ENCODE results near the gene POLK. TPM values are rescaled to one million over a fixed set of nuclear protein-coding genes. Genes with fewer than 3 reads are reported as not detected.

The POLK gene
- total RNA-seq, 2 donors from 2014 or later, result 11.3 to 14.8 TPM

DNA sequence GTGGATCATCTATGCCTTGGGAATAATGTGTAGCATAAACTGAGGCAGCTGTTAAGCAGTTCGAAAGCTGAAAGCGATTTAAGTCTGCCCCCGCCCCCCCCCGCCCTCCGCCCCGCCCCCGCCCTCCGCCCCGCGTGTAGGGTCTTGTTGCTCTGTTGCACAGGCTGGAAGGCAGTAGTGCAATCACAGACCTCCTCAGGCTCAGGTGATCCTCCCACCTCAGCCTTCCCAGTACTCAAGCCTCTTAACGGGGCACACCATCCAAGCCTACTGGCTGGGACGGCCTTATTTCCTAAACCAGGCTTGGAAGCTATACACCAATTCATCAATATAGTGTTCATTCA, 100.5 kb downstream of the POLK start:
- H3K27me3 Mint-ChIP-seq (ENCODE audit: insufficient read depth), result peaks cover 11% of the 10 kb centered on the region
- H3K36me3 Mint-ChIP-seq (ENCODE audit: low read depth), result no peaks in the 10 kb centered on the region
- peaks cover 12% of the 10 kb centered on the region for H3K4me1 ChIP-seq (ENCODE audit: control insufficient read depth, insufficient read depth, low read length)
- no peaks in the 10 kb centered on the region for H3K27me3 ChIP-seq (ENCODE audit: control insufficient read depth, insufficient read depth, low read length, poor library complexity, severe bottlenecking)
- H3K4me3 Mint-ChIP-seq, result peak overlapping the region; percentile 64
- no peak overlapping the region for H3K9ac ChIP-seq (ENCODE audit: extremely low read depth, low read length, poor library complexity, severe bottlenecking)
- H3K27ac Mint-ChIP-seq, result no peak overlapping the region
- peaks cover 33% of the 10 kb centered on the region for H3K4me1 Mint-ChIP-seq
- no peaks in the 10 kb centered on the region for H3K36me3 ChIP-seq (ENCODE audit: control insufficient read depth, insufficient read depth, low read length)
- H3K9me3 ChIP-seq (ENCODE audit: control insufficient read depth, low read length), result no peaks in the 10 kb centered on the region
- WGBS, 2 experiments (ENCODE audit: insufficient coverage in 1 of 2, insufficient read length in 1 of 2), result 73% methylated on average over 11 of the region's 12 CpGs; no CpG with 5 or more reads in 1 of the 2 experiments
- H3K27ac ChIP-seq (ENCODE audit: low read depth, low read length), result no peak overlapping the region
- peak; percentile 72 for DNase-seq
- H3K4me3 ChIP-seq (ENCODE audit: low read length), result peak overlapping the region; percentile 80
- no peaks in the 10 kb centered on the region for H3K9me3 Mint-ChIP-seq
- TF ChIP-seq, protein P1, sequence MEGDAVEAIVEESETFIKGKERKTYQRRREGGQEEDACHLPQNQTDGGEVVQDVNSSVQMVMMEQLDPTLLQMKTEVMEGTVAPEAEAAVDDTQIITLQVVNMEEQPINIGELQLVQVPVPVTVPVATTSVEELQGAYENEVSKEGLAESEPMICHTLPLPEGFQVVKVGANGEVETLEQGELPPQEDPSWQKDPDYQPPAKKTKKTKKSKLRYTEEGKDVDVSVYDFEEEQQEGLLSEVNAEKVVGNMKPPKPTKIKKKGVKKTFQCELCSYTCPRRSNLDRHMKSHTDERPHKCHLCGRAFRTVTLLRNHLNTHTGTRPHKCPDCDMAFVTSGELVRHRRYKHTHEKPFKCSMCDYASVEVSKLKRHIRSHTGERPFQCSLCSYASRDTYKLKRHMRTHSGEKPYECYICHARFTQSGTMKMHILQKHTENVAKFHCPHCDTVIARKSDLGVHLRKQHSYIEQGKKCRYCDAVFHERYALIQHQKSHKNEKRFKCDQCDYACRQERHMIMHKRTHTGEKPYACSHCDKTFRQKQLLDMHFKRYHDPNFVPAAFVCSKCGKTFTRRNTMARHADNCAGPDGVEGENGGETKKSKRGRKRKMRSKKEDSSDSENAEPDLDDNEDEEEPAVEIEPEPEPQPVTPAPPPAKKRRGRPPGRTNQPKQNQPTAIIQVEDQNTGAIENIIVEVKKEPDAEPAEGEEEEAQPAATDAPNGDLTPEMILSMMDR (conservative IDR thresholded peaks at IDR 0.05), result no peak

DNA sequence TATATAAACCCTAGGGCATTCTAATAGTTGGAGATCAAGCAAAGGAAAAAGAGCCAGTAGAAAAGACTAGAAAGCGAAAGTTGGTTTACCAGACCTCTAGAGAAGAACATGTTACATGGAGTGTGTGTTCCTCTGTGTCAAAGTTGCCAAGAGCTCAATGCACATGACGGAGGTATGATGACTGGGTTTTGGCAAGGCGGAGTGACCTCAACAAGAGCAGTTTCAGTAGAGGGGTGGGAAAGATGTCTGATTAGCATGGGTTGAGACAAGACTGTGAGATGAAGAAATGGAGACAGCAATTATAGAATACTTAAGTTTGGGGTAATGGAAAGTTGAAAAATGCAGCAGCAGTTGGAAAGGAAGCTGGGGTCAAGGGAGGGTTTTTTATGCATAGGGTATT, 101.2 kb downstream of the POLK start:
- Histone ChIP-seq H3K9ac (ENCODE audit: extremely low read depth, low read length, poor library complexity, severe bottlenecking) (no peak overlapping the region), H3K36me3 (ENCODE audit: control insufficient read depth, insufficient read depth, low read length) (no peaks in the 10 kb centered on the region), H3K9me3 (ENCODE audit: control insufficient read depth, low read length) (no peaks in the 10 kb centered on the region), H3K27ac (ENCODE audit: low read depth, low read length) (no peak overlapping the region), H3K4me3 (ENCODE audit: low read length) (no peak overlapping the region), H3K27me3 (ENCODE audit: control insufficient read depth, insufficient read depth, low read length, poor library complexity, severe bottlenecking) (no peaks in the 10 kb centered on the region), H3K4me1 (ENCODE audit: control insufficient read depth, insufficient read depth, low read length) (peaks cover 12% of the 10 kb centered on the region)
- Mint-ChIP-seq H3K9me3 (no peaks in the 10 kb centered on the region), H3K27ac (no peak overlapping the region), H3K4me1 (peaks cover 36% of the 10 kb centered on the region), H3K4me3 (peak overlapping the region; percentile 64), H3K27me3 (ENCODE audit: insufficient read depth) (peaks cover 11% of the 10 kb centered on the region), H3K36me3 (ENCODE audit: low read depth) (no peaks in the 10 kb centered on the region)
- no peak for DNase-seq
- TF ChIP-seq, protein P1 (conservative IDR thresholded peaks at IDR 0.05), result no peak
- WGBS, 2 experiments (ENCODE audit: insufficient coverage in 1 of 2, insufficient read length in 1 of 2), result 98 to 100% methylated on average over 3 of the region's 3 CpGs

DNA sequence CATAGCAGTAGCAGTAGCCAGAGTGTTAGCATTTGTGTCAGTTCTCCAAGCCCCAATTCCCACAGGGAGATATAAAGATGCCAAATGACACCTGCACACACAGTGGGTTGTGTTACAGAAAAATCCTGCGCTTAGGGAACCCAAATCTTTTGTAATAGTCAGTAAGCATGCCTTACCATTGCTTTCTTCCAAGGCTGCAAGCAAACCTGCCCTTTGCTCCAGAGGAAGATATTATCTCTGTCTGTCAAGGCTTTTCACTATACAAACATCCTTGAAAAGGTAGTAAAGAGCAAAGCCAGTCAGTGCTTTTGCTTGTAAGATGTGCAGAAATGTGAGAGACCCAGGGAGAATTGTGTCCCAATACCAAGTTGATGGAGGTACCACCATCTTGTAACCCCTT, 102.5 kb downstream of the POLK start:
- Mint-ChIP-seq H3K27me3 (ENCODE audit: insufficient read depth) (peaks cover 11% of the 10 kb centered on the region), H3K4me3 (no peak overlapping the region), H3K36me3 (ENCODE audit: low read depth) (no peaks in the 10 kb centered on the region), H3K9me3 (no peaks in the 10 kb centered on the region), H3K4me1 (peaks cover 33% of the 10 kb centered on the region), H3K27ac (no peak overlapping the region)
- H3K27me3 ChIP-seq (ENCODE audit: control insufficient read depth, insufficient read depth, low read length, poor library complexity, severe bottlenecking), result no peaks in the 10 kb centered on the region
- peaks cover 12% of the 10 kb centered on the region for H3K4me1 ChIP-seq (ENCODE audit: control insufficient read depth, insufficient read depth, low read length)
- no peak overlapping the region for H3K9ac ChIP-seq (ENCODE audit: extremely low read depth, low read length, poor library complexity, severe bottlenecking)
- DNase-seq, result no peak
- no peaks in the 10 kb centered on the region for H3K36me3 ChIP-seq (ENCODE audit: control insufficient read depth, insufficient read depth, low read length)
- H3K27ac ChIP-seq (ENCODE audit: low read depth, low read length), result no peak overlapping the region
- H3K9me3 ChIP-seq (ENCODE audit: control insufficient read depth, low read length), result no peaks in the 10 kb centered on the region
- peak overlapping the region; percentile 20 for H3K4me3 ChIP-seq (ENCODE audit: low read length)
- TF ChIP-seq, protein P1 (conservative IDR thresholded peaks at IDR 0.05), result no peak
- 91 to 100% methylated on average over 1 of the region's 1 CpG for WGBS, 2 experiments (ENCODE audit: insufficient coverage in 1 of 2, insufficient read length in 1 of 2)
